GDM1 (cell line): Measurements from ENCODE around the gene ANKRD44.

Source experiments
- DNase-seq: peaks from one replicate; lab custom pipeline; 2025; lab: John Stamatoyannopoulos, UW

Gene ANKRD44

DNA sequence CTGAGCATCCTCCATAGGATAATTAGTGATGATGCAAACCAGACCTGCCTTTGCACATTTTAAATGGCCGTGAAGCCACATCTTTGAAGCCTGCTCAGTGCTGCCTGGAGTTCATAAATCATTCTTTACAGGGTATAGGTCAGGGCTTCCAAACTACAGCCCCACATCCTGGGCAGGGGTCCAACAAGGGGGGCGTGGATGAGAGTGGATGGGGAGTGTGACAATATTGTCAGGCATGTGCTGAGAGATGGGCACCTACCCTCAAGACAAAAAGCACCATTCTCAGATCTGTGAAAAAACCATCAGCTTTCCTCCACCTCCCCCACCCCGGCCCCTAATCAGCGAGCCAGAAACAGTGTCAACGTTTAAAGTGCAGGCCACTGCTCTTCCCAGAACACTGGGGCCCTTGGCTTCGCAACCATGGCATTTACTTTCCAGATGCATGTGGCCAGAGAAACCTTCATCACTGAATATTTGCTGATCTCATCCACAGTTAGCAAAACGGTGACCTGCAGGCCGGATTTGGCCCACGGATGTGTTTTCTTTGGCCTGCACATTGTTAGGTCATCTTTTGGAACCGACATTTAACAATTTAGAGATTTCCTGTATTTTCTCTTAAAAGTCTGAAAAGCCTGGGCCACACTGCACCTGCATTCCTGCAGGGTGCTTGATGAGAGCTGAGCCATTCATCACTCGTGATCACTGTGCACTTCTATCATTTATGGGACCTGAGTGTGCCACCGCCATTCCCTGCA is 130.7 kb downstream of the ANKRD44 start:
- no peak for DNase-seq

DNA sequence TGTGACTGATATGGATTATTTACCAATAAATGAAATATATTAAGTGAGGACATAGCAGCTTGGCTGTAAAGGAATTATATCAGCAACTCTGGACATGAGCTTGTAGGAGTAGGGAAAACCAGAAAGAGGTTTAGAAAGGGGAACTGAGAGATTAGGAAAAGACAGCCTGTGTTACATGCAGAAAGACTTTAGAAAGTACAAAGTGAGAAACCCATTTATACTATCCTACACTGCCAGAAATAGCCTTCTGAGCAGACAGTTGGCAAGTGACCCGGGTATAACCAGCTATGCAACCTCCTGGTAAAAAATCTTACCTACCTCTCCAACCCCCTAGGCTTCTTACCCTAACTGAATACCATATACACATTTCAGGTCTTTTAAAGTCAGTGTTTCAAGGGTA is 134.1 kb downstream of the ANKRD44 start:
- no peak for DNase-seq

DNA sequence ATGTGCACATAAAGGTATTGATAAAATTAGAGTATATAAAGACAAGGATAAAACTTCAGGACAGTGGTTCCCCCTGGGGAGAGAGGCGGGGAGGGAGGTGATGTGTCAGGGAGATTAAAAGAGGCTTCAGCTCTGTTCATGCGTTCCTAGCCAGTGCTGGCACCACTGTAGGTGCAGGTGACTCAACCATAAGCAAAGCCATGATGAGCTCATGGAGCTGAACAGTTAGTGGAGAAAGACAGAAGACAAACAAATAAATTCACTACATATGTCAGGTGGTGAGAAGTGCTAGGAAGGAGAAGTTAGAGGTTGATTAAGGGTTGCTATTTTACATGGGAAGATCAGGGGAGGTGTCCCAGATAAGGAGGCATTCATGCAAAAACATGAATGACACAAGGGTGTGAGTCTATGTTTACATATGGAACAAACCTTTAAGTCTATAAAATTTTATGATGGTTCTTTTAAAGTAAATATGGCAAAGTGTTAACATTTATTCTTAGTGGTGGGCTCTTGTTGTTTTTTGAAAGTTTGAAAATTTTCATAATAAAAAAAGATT is 136.0 kb downstream of the ANKRD44 start:
- no peak for DNase-seq

GRCh38 chr2:197171582-197171981 is 139.0 kb downstream of the ANKRD44 start:
- DNase-seq: no peak

- no peak for DNase-seq
Measured at GRCh38 chr2:197170208-197170607, 140.4 kb downstream of the ANKRD44 start.

DNA sequence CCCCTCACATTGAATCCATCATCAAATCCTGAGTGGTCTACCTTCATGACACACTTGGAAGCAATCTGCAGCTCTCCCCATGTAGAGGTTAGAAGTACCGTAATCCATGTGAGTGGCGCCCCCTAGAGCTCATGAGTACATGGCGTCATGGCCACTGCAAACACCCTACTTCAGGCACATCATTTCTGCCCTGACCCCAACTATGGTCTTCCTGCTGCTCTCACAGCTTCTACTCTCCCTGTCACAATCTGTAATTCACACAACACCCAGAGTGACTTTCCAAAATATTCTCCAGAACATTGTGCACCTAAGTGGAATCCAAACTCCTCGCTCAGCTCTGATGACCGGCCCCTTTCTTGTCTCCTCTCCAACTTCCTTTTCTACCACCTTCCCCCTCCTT is 141.9 kb downstream of the ANKRD44 start:
- peak; percentile 75 for DNase-seq

DNA sequence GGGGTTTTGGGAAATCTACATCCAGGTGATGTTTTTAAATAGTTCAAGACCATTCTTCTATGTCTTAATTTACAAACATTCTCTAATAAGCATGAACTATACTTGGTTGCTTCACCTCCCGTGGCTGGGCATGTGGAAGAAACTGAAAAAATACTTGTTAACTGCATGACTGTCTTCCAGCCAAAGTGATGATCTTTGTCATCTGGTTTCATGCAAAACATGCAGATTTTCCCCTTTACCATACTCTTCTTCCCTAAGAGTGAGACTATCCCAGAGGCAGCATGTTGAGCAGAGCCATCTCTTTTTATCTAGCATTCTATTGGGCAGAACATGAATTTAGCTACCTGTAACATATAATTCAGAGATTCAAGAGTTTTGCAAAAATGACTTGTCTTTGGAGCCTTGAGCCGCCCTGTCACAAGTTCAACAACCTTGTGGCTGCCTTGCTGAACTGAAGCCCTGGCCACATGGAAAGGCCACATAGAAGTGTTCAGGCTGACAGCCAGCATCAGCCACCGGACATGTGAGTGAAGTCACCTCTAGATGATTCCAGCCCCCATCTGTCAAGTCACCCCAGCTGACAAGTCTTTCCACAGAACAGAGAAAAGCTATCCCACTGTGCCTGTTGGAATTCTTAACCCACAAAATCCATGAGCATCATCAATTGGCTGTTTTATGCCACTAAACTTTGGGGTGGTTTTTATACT is 142.8 kb downstream of the ANKRD44 start:
- no peak for DNase-seq

- DNase-seq: no peak
Measured at GRCh38 chr2:197165020-197165419, 145.6 kb downstream of the ANKRD44 start.

DNA sequence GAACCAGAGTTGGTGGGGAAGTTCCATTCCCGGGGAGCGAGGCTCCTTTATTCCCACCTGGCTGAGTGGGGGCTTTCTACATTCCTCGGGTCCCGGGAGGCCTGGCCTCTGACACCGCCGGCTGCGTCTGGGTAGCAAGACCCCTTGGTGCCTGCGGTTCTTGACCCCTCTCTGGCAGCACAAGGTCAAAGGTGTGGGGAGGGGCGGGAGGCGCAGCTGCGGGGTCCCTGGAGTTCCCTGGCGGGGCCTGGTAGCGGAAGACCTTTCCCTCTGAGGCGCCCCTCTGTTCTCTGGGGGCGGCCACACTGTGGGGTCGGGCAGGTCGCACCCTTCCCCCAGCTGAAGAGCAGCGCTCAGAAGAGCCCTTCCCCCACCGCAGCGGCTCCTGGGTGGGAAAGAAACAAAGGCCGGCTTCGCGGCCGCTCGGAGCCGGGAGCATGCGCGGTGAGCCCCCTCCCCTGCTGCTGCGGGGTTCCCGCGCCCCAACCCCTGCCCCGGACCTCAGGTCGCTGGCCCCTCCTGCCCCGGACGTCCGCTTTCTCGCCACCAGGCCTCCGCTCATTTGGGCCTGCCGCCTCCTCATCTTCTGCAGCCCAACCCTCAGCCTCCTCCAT is 146.3 kb downstream of the ANKRD44 start:
- DNase-seq: no peak

- DNase-seq: no peak
Measured at GRCh38 chr2:197163712-197164140, 146.9 kb downstream of the ANKRD44 start.

DNA sequence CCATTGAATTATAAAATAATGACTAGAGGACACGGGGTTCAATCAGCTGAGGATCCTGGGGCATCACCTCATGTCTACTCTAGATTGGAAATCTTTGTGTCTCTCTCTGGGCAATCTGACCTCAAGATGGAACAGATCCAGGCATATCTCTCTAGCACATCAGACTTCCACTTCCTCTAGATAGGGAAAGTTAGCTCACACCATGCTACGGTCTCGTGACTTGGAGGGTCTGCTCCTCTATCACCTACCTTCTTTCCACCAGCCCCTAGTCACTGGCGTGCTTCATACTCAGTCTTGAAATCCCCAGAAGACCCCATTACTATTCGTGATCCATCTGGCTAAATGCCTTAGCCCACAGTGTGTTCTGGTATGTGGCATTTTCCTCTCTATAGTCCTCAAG is 148.8 kb downstream of the ANKRD44 start:
- DNase-seq: no peak

- DNase-seq: peak; percentile 9
Measured at GRCh38 chr2:197159661-197160211, 150.8 kb downstream of the ANKRD44 start.

- no peak for DNase-seq
Measured at GRCh38 chr2:197158591-197159550, 151.7 kb downstream of the ANKRD44 start.

DNA sequence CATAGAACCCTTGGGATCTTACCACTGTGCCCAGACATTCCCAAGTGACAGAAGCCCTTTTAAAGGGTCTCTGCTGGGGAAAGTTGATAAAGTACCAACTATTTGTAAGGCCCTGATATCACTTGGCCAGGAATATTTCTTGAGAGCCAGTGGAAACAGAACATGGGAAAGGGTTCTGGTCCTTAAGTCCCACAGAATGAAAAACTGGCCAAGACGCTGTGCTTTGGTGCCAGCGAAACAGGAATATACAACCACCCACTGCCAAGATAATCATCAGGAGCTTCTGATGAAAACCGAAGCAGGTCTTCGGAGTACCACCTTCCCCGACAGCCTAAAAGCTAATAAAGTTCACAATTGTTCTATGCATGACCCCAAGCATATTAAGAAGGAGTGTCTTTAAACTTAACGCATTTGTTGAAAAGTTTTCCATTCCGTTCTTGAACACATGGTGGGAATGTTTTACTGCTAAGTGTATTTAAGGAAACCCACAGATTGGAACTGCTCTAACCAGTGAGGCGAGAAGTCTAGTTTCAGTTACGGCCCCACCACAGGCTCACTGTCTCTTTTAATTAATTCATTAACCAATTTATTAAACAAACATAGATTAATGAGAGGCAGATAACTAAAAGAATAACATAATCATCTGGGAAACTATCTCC is 152.6 kb downstream of the ANKRD44 start:
- no peak for DNase-seq

DNA sequence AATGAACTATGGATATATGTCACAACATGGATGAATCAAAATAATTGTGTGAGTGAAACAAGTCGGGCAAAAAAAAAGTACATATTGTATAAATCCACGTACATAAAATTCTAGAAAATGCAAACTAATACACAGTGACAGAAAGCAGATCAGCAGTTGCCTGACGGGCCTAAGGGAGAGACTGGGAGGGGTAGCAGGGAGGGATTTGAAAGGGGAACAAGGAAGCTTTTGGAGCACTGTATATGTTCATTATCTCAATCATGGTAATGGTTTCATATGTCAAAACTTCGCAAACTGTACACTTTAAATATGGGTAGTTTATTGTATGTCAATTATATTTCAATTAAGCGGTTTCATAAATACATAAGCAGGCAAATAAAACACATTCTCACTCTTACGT is 153.8 kb downstream of the ANKRD44 start:
- DNase-seq: no peak

GRCh38 chr2:197152451-197153228 is 157.9 kb downstream of the ANKRD44 start:
- peak; percentile 86 for DNase-seq

GRCh38 chr2:197149546-197149945 is 161.0 kb downstream of the ANKRD44 start:
- no peak for DNase-seq

- no peak for DNase-seq
Measured at GRCh38 chr2:197148401-197148800, 162.2 kb downstream of the ANKRD44 start.

DNA sequence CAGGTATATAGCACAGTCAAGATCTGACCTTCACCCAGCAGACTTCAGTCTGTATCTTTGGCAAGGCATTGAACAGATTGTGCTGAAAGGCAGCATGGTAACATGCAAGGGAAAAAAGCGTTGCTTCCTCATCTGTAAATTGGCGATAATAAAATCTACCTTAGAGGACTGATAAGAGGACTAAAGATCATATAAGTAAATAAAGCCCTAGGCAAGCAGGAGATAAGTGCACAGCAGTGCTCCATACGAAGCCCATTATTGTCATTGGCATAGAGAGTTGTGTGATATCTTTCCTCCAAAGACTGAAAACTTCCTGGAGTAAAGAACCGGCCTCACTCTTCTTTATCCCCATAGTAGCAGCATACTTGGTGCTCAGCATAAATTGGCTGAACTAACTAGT is 162.6 kb downstream of the ANKRD44 start:
- no peak for DNase-seq

- DNase-seq: no peak
Measured at GRCh38 chr2:197146995-197147394, 163.6 kb downstream of the ANKRD44 start.
